Chondrocyte (in vitro differentiated cells): ENCODE data around the gene IQGAP1. TPM values are rescaled to one million over a fixed set of nuclear protein-coding genes. Genes with fewer than 3 reads are reported as not detected.

Experiments used
- DNase-seq: peaks from one replicate; pipeline ENCODE4 v3.0.0; 2021; ENCODE audit warnings: mixed read lengths, low spot score
- H3K27ac Mint-ChIP-seq: one replicate; pipeline ENCODE4 v1.8.0; 2021; ENCODE audit warnings: mild to moderate bottlenecking, moderate library complexity, mixed read lengths; ENCODE audit not compliant: unreplicated experiment
- H3K27me3 Mint-ChIP-seq: 2 replicates; pipeline ENCODE4 v1.8.0; 2021; ENCODE audit warnings: low read depth, mixed read lengths
- H3K36me3 Mint-ChIP-seq: 2 replicates; pipeline ENCODE4 v1.8.0; 2021; ENCODE audit warnings: low read depth, mixed read lengths
- H3K4me1 Mint-ChIP-seq: 2 replicates; pipeline ENCODE4 v1.8.0; 2021; ENCODE audit warnings: low read depth, mild to moderate bottlenecking, mixed read lengths
- H3K4me3 Mint-ChIP-seq: one replicate; pipeline ENCODE4 v1.8.0; 2021; ENCODE audit warnings: mild to moderate bottlenecking, moderate library complexity, mixed read lengths; ENCODE audit not compliant: unreplicated experiment
- H3K9me3 Mint-ChIP-seq: 2 replicates; pipeline ENCODE4 v1.8.0; 2021; ENCODE audit warnings: low read depth, mixed read lengths
- CTCF ChIP-seq: fragments of 200-600 bp; sonication (generic); IDR thresholded peaks from 2 replicates; pipeline ENCODE4 v1.5.0; 2021; ENCODE audit warnings: antibody characterized with exemption, mild to moderate bottlenecking, moderate library complexity
- total RNA-seq: library from RNA; stranded (reverse); gene quantifications from 3 replicates; pipeline ENCODE4 v1.2.1, GENCODE V29; 2021

Gene IQGAP1
- total RNA-seq, 1 donor from 2014 or later = 209 TPM

- H3K9me3 Mint-ChIP-seq = peaks cover 4% of the 10 kb centered on the region
- peaks cover 4% of the 10 kb centered on the region for H3K36me3 Mint-ChIP-seq
- DNase-seq = no peak
- no peaks in the 10 kb centered on the region for H3K4me1 Mint-ChIP-seq
- no peak for TF ChIP-seq CTCF
- H3K27me3 Mint-ChIP-seq = no peaks in the 10 kb centered on the region
- no peak overlapping the region for H3K27ac Mint-ChIP-seq
- H3K4me3 Mint-ChIP-seq = no peak overlapping the region
These were observed 11.3 kb upstream of the IQGAP1 start for GRCh38 chr15:90376789-90377188.

GRCh38 chr15:90379263-90379662 lies 8.8 kb upstream of the IQGAP1 start:
- Mint-ChIP-seq H3K9me3 (peaks cover 4% of the 10 kb centered on the region), H3K27ac (no peak overlapping the region), H3K27me3 (no peaks in the 10 kb centered on the region), H3K36me3 (peaks cover 4% of the 10 kb centered on the region), H3K4me3 (no peak overlapping the region), H3K4me1 (no peaks in the 10 kb centered on the region)
- DNase-seq = no peak
- TF ChIP-seq CTCF = no peak

GRCh38 chr15:90381515-90381914 lies 6.5 kb upstream of the IQGAP1 start:
- H3K27me3 Mint-ChIP-seq = no peaks in the 10 kb centered on the region
- H3K4me1 Mint-ChIP-seq = no peaks in the 10 kb centered on the region
- no peak overlapping the region for H3K27ac Mint-ChIP-seq
- no peak for TF ChIP-seq CTCF
- no peak for DNase-seq
- peaks cover 4% of the 10 kb centered on the region for H3K36me3 Mint-ChIP-seq
- H3K4me3 Mint-ChIP-seq = no peak overlapping the region
- H3K9me3 Mint-ChIP-seq = peaks cover 4% of the 10 kb centered on the region

GRCh38 chr15:90382320-90382719 lies 5.7 kb upstream of the IQGAP1 start:
- H3K4me3 Mint-ChIP-seq = no peak overlapping the region
- H3K9me3 Mint-ChIP-seq = peaks cover 4% of the 10 kb centered on the region
- no peak overlapping the region for H3K27ac Mint-ChIP-seq
- no peaks in the 10 kb centered on the region for H3K27me3 Mint-ChIP-seq
- DNase-seq = no peak
- no peak for TF ChIP-seq CTCF
- no peaks in the 10 kb centered on the region for H3K4me1 Mint-ChIP-seq
- peaks cover 4% of the 10 kb centered on the region for H3K36me3 Mint-ChIP-seq

GRCh38 chr15:90386221-90386620 lies 1.8 kb upstream of the IQGAP1 start:
- no peak overlapping the region for H3K27ac Mint-ChIP-seq
- no peaks in the 10 kb centered on the region for H3K9me3 Mint-ChIP-seq
- no peaks in the 10 kb centered on the region for H3K27me3 Mint-ChIP-seq
- H3K4me3 Mint-ChIP-seq = no peak overlapping the region
- peaks cover 29% of the 10 kb centered on the region for H3K4me1 Mint-ChIP-seq
- DNase-seq = no peak
- TF ChIP-seq CTCF = no peak
- H3K36me3 Mint-ChIP-seq = peaks cover 10% of the 10 kb centered on the region
